DND-41 (cell line): ENCODE measurements around the gene KCMF1.

Experiments
- EZH2 ChIP-seq: IDR thresholded peaks from 3 replicates; pipeline ENCODE4 v1.6.1; 2012; ENCODE audit warnings: borderline replicate concordance, low read depth, mild to moderate bottlenecking, moderate library complexity, low read length, inconsistent platforms; ENCODE audit not compliant: severe bottlenecking
- TF ChIP-seq, protein P1 (sequence below): IDR thresholded peaks from 2 replicates; pipeline ENCODE4 v1.5.1; 2012; ENCODE audit warnings: borderline replicate concordance, low read length, moderate library complexity, mild to moderate bottlenecking; ENCODE audit not compliant: poor library complexity, severe bottlenecking; ENCODE audit errors: extremely low read depth

DNA sequence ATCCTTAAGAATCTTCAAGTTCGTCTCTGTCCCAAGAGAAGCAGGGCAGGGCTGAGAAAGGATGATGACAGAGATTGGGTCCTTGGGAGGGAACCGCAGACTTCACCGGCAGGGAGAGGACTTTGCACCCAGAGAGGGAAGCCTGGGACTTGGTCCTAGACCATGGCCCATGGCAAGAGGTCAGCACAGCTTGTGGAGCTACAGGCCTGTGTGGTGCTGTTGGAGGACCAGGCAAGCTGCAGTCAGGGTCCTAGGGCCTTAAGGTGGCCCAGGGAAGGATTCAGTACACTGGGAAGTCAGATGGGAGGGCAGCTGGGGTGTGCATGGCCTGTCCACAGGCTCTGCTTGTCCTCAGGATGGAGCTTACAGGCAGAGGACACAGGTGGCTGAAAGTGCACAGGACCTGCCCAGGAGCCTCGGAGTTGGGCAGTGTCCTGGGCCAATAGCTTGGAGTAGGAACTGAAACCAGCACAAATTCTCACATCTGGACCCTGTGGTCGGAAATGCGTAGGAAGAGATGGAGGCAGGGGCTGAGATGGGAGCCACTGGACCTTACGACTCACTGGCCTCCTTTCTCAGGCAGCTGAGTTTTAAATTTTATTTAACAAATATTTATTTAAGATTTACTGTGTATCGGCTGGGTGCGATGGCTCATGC, 105.8 kb downstream of the KCMF1 start:
- TF ChIP-seq, protein P1, sequence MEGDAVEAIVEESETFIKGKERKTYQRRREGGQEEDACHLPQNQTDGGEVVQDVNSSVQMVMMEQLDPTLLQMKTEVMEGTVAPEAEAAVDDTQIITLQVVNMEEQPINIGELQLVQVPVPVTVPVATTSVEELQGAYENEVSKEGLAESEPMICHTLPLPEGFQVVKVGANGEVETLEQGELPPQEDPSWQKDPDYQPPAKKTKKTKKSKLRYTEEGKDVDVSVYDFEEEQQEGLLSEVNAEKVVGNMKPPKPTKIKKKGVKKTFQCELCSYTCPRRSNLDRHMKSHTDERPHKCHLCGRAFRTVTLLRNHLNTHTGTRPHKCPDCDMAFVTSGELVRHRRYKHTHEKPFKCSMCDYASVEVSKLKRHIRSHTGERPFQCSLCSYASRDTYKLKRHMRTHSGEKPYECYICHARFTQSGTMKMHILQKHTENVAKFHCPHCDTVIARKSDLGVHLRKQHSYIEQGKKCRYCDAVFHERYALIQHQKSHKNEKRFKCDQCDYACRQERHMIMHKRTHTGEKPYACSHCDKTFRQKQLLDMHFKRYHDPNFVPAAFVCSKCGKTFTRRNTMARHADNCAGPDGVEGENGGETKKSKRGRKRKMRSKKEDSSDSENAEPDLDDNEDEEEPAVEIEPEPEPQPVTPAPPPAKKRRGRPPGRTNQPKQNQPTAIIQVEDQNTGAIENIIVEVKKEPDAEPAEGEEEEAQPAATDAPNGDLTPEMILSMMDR = no peak
- TF ChIP-seq EZH2 = no peak
